Activated gamma-delta T cell (primary cell): Measurements from ENCODE around the gene NELFB.

Experiments
- DNase-seq: peaks from one replicate; lab custom pipeline; 2025; lab: John Stamatoyannopoulos, UW

NELFB gene

DNA sequence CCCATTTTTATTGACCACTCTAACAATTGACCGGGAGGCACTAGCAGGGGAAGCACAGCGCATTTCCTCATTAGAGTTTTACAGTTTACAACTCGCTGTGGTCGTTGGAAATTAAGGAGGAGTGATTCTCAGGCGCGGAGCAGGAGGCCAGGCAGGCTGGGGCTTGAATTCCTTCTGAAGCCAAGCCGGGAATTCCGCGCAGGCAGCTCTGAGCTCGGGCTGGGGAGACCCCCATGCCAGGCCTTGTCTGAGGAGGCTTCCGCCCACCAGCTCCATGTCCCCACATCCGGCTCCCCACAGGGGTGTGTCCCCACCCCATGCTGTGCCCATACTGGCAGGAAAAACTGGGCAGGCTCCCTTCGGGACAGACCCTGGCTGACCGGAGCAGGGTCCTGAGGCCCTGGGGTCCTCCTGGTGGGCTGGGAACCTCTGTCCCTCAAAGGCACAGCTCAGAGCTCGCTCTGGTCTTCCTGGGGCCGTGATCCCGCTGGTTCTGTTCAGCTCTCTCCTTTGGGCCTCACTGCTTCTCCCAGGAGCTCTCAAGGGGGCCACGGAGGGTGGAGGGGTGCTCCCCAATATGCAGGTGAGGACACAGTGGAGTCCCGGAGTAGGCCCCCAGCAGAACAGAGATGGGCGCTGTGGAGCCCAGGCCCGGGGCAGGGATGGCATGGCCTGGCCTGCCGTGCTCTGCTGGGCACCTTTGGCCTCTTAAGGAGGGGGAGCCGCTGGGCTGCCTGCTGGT, 48.2 kb downstream of the NELFB start:
- DNase-seq: no peak

DNA sequence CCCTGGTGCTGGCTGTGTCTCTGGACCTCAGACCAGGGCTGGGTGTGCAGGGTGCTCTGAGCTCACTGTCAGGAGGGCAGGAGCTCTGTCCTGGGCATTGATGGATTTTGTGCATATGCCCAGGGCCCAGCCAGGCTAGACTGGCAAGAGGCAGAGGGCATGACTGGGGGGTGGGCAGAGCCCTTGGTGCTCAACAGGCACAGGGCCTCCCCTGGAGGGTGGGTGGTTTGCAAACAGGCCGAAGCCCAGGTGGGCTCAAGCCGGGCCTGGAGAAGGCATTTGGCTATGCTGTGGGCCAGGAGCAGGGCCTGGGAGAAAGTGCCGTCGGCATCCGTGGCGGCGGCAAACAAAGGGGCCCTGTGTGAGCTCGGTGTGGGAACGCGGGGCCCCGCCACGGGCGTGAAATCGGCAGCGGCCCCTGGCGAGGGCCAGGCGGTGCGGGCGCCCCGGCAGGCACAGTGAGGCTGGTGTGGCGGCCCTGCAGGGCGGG, 48.8 kb downstream of the NELFB start:
- DNase-seq: no peak

DNA sequence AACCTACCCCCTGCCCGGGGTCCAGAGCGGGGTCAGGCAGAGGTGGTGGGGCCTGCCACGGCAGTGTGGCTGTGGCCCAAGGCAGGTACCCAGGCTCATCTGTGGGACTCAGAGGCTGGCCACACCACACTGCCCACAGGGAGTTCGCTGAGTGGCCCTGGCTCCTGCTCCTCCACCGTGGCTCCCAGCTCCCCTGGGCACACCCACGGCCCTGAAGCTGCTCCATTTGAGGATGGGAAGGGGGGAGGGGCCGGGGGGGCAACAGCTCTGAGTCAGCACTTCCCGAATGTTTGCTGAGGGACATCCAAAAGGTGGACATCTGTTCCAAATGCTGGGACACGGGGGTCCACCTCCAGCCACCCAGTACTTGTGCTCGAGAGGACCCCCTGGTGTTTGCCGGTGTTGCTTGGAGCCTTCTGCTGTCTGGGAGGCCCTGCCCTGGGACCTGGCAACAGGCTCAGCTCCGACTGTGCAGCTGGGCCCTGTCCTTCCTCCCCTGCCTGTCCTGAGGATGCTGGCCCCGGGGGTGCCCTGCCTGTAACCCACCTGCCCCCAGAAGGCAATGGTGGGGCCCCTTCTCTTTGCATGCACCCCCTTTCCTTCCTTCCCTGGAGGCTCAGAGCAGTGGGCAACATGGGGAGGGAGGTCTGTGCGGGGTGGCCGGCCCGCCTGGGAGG, 49.4 kb downstream of the NELFB start:
- DNase-seq: no peak

DNA sequence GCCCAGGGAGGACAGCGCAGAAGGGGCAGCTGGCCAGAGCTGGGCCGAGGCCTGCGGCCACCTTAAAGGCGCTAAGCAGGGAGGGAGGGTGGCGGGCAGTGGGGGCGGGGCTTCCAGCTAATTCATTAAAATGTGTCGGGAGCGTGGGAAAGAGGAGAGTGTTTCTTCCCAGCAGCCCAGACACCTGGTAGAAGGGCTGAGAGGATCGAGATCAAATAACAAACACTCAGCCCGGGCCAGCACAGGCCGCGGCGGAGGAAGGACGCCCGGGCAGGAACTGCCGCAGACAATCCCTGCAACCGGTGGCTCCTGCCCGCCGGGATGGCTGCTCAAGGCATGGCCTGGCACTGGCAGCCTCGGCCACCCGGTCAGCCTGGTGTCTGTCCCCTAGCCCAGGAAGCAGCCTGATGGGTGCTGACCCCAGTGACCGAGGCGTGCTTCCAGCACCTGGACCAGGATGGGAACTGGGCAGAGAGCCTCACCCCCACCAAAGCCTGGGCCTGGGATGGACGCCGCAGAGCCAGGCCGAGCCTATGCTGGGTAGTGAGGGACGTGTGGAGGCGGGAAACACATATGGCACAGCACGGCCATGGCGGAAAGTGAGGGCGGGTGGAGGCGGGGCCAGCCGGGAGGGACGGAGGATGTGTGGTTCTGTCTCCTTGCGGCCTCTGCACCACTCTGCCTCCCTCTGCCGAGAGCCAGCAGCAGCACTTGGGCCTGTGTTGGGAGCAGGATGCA, 50.1 kb downstream of the NELFB start:
- DNase-seq: no peak

DNA sequence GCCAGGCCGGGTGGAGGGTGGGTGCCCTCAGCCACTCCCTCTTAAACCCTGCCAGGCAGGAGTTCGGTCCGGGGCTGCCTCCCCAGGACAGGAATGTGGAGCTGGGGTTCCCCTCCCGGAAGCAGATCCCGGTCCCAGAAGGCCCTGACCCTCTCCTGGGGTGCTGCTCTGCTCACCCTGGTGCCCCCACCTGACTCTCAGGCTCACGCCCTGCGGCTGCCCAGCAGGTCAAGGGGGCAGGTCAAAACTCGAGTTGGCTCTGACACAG, 50.6 kb downstream of the NELFB start:
- DNase-seq: no peak

GRCh38 chr9:137306066-137306849, 51.1 kb downstream of the NELFB start:
- DNase-seq: no peak

- DNase-seq: no peak
Observed at GRCh38 chr9:137306850-137307254, 51.7 kb downstream of the NELFB start.

DNA sequence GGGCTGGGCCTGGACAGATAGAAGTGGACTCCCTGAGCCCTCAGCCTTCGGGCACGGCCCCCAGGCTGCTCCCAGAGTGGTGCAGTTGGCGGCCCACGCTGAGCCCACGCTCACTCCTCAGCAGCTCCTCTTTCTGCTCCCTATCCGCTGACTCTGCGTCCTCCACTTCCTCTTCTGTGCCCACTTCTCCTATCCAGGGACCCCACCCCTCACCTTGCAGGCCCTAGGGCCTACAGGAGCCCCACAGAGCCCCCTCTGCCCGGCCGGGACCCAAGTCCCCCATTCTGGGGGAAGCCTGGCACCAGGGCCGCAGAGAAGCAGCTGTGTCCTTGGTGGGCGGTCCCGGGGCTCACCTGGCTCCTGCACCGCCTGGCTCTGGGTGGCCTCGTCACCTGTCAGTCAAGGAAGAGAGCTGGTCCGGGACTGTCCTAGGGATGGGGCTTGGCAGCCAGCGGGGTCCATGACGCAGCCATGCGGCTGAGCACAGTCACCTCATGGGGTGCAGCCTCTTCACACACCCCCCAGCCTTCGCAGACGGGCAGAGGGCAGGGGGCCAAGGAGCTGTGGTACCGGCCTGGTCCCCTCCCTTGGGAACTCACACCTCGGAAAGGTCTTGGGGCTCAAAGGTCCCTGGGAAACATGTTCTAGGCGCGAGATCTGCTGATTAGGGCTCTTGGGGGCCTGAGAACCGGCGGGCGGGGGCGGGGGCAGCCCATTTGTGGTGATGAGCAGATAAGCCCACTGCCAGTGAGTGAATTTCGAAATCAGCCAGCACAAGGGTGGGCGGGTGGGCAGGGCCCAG, 52.3 kb downstream of the NELFB start:
- DNase-seq: no peak

DNA sequence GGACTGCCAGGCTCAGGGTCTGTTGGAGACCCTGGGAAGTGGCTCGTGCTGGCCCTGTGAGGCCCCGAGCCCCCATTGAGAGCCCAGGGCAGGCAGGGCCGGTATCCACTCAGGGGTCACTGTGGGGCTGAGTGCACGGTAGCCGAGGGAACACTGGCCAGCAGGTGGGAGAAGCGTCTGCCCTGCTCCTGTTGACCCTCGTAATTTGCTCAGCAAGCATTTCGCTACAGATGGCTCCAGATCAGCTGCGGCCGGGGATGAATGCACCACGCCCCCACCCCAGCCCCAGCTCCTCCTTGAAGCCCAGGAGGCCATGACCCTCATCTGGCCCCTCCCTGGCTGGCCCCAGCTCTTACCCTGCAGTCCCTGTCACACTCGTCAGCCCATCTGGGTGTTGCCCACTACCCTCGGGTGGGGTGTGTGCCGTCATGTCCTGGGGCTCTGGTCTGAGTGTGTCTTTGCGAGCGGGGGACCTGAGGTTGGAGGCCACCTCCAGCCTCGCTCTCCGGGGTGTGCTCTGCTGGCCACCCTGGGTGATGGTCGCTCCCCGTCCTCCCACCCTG, 53.0 kb downstream of the NELFB start:
- no peak for DNase-seq

DNA sequence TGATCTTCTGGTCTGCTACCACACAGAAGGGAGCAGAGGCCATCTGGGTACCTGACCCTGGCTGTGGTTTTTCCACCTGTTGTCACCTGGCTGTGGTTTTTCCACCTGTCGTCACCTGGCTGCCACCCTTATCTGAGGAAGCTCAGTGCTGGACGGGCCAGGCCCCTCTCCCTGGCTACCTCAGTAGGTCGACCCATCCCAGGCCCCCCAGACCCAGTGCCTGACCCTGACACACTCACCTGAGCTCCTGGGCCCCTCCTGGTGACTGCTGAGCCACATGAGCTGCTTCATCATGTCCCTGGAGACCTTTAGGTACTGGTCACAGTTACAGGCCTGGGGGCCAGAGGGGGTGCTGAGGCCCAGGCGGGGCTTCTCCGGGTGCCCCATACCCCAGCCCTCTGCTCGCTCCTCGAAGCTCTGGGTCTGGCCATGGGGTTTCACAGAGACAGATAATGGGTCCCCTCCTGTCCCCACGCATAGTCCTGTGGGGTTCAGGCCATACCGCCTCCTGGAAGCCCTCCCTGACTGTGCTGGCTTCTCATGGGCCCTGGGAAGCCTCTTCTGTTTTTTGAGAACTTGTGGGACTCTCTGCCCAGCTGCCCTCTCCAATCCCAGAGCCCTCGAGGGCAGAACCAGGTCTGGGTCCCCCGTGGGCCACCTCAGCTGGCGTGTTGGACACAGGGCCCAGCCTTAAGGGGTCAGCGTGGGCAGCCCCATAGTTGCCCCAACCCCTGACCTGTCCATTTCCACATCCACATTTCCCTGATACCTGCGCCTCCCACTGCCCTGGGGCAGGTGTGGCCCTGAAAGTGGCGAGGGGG, 54.5 kb downstream of the NELFB start:
- no peak for DNase-seq

DNA sequence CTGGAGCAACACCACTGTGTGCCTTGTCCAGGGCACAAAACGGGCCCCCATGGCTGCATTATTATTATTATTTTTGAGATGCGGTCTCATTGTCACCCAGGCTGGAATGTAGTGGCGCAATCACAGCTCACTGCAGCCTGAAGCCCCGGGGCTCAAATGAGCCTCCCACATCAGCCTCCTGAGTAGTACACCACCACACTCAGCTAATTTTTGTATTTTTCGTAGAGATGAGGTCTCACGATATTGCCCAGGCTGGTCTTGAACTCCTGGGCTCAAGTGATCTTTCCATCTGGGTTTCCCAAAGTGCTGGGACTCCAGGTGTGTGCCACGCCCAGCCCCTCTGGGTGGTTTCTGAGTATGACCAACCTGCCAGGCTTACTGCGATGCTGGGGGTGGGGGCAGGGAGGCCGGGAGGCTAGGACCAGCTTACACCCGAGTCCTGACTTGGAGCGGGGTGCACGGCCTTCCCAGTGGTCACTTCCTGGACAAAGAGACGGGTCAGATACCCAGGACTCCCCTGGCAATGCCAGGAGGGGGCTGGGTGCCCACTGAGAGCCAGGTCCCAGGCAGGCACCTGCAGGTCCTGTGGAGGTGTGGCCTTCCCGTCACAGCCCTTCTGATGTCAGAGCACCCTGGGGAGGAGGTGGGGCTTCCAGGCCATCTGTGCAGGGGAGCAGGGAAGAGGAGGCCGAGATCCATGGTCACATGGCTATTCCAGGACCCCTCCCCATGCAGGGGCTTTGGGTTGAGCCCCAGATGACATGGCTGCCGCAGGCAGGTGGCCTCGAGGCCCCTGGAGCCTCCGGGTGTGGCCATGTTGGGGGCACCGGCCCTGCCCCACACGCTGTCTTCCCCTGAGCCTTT, 55.3 kb downstream of the NELFB start:
- DNase-seq: no peak

DNA sequence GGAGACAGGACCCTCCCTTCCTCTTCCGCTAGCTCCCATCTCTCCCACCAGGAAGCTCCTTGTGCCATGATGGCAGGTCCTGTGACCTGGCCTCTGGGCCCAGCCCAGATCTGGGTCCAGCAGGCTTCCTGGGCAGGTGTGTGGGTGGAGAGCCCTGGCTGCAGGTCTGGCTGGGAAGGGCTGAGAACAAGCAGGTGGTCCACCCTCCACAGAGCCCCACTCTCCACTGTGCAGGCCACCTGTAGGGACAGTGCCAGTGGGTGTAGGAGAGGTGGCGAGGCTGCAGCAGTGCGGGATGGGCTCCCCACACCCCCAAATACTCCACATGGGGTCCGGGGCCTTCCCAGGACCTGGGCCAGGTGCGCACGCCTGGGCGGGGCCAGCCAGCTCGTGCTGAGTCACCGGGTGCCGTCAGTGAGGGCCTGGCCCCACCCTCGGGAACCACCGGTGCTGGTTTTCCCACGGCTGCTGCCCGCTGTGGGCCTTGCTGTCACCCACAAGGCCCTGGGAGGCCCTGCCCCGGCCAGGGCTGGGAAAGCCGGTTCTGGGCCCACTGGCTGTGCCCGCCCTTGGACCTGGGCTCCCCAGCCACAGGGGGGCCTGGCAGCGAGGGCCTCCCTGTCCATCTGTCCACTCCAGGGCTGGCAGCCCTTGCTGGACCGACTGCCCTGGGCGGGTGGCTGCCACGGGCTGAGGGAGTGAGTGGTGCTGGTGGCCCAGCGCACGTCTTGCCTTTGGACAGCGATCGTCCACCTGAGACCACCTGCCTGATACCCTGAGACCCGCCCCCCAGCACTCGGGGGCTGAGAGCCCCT, 56.3 kb downstream of the NELFB start:
- no peak for DNase-seq

- DNase-seq: no peak
Observed at GRCh38 chr9:137311986-137312851, 57.1 kb downstream of the NELFB start.

- no peak for DNase-seq
Observed at GRCh38 chr9:137312852-137313325, 57.8 kb downstream of the NELFB start.

GRCh38 chr9:137313326-137313936, 58.3 kb downstream of the NELFB start:
- DNase-seq: no peak

DNA sequence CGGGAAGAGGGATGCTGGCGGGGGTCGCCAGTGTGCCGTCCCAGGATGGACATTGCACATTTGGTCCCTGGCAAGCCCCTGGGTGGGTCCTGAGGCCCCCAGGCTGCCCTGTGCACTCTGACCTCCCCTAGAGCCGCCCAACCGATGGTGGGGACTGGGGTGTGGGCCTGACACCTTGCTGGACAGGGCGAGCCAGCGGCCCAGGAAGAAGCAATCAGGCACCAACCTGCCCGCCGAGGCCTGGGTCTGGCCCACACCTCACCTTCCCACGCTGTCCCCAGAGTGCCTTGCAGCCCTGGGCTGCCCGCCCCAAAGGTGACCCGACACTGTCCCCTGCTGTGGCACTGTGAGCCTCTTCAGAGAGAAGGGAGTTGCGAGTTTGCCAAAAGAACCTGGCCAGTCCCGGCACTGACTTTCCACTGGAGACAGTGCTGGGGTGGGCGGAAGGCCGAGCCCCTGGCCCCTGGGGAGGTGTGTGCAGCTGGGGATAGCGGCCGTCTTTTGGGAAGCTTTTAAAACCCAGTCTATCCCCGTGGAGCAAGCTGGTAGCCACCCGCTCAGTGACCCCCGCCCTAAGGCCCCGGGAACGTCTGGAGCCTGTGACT, 58.9 kb downstream of the NELFB start:
- DNase-seq: no peak
